ENCODE data around the gene PRODH2.

GRCh38 chr19:35751839-35752745, 60.6 kb downstream of the PRODH2 start:
- TF ChIP-seq CTCF (conservative IDR thresholded peaks at IDR 0.05), result no peak
- TF ChIP-seq EZH2 (IDR thresholded peaks at IDR 0.05; ENCODE audit: low read depth), result no peak
